SK-N-MC (cell line): ENCODE results near the gene VPS37C.

Experiments
- EZH2 ChIP-seq: fragments of 200-600 bp; sonication (generic); IDR thresholded peaks from one replicate; pipeline ENCODE4 v1.6.1; 2017; ENCODE audit warnings: antibody characterized with exemption
- POLR2AphosphoS5 ChIP-seq: IDR thresholded peaks from 2 replicates; pipeline ENCODE4 v1.6.1; 2012; ENCODE audit warnings: mild to moderate bottlenecking, low read depth, low read length, borderline replicate concordance

DNA sequence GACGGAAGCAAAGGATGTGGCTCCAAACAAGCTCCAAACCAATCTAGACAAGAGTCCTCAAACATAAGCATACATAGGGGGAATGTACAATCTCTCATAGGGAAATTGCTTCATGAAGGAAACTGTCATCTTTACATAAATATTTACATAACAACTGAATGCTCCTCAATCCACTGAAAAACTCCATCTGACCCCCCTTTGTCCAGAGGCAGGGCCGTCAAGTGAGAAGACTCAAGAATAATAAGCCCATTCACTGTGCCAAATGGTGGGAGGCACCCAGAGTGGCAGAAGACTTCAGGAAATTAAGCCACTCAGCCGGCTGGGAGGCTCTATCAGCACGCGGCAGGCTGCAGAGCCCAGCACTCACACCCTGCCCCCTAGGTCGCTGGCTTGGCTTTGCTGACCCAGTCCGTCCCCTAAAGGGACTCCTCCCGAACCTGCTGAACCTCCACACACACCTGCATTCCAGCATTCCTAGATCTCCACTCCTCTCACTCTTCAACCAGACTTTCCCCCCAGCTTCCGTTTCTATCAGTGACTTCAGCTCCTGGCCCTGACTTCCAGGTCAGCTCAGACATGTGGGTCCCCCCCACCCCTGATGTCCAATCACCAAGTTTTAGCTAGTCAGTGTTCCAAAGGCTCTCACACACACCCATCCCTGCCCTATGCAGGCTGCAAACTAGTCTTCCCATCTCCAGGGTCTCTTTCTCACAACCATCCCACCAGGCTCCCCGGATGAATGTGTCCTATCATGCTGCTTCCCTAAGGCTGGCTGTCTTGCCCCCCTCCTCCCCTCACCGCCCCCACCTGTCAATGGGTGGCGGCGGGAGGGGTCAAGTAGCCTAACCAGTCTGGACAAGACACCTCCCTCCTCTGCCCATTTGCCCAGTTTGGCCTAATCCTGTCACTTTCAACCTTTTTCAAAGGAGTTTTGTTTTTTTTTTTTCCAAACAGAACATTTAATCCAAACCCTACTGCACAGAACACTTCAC lies 11.3 kb downstream of the VPS37C start:
- TF ChIP-seq EZH2 (no peak), POLR2AphosphoS5 (no peak)
